Prostate gland (tissue), 1 donor: Measurements from ENCODE around the gene GALNT14.

Source experiments
- POLR2A ChIP-seq: fragments of 450-650 bp; IDR thresholded peaks from one replicate; pipeline ENCODE4 v1.6.1; 2016; ENCODE audit warnings: antibody characterized with exemption, mild to moderate bottlenecking
- POLR2AphosphoS5 ChIP-seq: sonication (generic); formaldehyde crosslinking; IDR thresholded peaks from one replicate; pipeline ENCODE4 v1.6.1; 2017; ENCODE audit warnings: antibody characterized with exemption

DNA sequence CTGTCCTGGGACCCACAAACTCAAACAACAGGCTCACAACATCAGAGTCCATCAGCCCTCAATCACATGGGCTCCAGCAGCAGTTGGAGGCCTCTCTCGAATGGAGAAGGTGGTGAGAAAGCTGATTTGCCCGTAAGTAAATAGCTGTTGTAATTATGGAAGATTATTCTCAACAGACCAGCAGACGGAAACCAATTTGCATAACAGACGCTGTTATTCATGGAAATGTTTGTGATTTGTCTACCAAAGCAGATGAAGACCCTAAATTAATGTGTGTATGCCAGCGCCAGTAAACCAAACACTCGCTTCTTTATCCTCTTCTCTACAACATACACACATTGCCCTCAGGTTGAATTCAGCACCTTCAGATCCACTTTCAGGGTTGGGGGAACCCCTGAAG, 23.4 kb upstream of the GALNT14 start:
- TF ChIP-seq POLR2AphosphoS5 (no peak), POLR2A (no peak)
